ENCODE data around the gene KRT81.

Gene KRT81

GRCh38 chr12:52327830-52328500 lies 36.6 kb upstream of the KRT81 start:
- H3K36me3 ChIP-seq (ENCODE audit: control insufficient read depth, insufficient read depth, low read length), result no peaks in the 10 kb centered on the region
- no peak overlapping the region for H3K27ac ChIP-seq (ENCODE audit: insufficient read depth, low read length, poor library complexity, severe bottlenecking)
- DNase-seq, result no peak
- H3K27me3 ChIP-seq (replicated peaks; ENCODE audit: control insufficient read depth, insufficient read depth, low read length, poor library complexity, severe bottlenecking), result no peaks in the 10 kb centered on the region
- no peaks in the 10 kb centered on the region for H3K4me1 ChIP-seq (ENCODE audit: control insufficient read depth, insufficient read depth, low read length, poor library complexity, severe bottlenecking)
- H3K4me3 ChIP-seq (ENCODE audit: insufficient read depth, low read depth, low read length, poor library complexity, severe bottlenecking), result no peak overlapping the region
- H3K9me3 ChIP-seq (ENCODE audit: control insufficient read depth, low read length), result no peaks in the 10 kb centered on the region

DNA sequence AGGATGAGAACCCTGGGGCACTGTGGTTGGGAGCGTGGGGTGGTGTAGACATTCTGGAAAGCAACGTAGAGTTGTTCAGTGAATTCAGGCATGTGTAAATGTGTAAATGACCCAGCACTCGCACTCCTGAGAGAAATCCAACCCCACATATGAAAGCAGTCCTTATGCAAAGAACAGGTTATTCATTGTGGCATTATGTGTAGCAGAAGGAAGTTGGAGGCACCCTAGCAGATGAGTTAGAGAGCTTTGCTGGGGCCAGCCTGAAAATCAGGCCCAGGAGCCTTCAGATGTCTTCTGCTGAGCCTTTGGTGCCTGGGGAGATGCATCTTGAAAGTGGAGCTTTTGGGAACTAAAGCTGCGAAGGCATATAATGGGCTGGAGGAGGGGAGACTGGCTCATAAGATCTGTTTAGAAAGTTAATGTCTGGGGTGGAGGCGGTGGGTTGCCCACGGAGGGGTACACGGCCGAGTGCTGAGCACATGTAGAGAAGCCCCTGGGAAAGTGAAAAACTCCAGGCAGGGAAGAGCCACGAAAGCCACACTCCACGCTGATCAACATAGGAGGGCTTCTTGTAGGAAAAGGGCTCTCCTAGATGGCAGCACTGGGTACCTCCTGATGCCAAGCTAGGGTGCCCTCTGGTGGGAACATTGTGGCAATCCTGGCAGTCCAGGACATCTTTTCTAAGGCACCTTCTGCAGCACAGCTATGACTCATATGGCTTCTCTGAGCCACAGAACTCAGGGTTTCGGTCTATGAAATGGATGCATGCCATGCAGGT lies 35.9 kb upstream of the KRT81 start:
- H3K4me1 ChIP-seq (ENCODE audit: control insufficient read depth, insufficient read depth, low read length, poor library complexity, severe bottlenecking), result no peaks in the 10 kb centered on the region
- peak; percentile 43 to 70 (median 65) for DNase-seq
- no peaks in the 10 kb centered on the region for H3K9me3 ChIP-seq (ENCODE audit: control insufficient read depth, low read length)
- no peaks in the 10 kb centered on the region for H3K36me3 ChIP-seq (ENCODE audit: control insufficient read depth, insufficient read depth, low read length)
- H3K27me3 ChIP-seq (replicated peaks; ENCODE audit: control insufficient read depth, insufficient read depth, low read length, poor library complexity, severe bottlenecking), result no peaks in the 10 kb centered on the region
- H3K27ac ChIP-seq (ENCODE audit: insufficient read depth, low read length, poor library complexity, severe bottlenecking), result no peak overlapping the region
- H3K4me3 ChIP-seq (ENCODE audit: insufficient read depth, low read depth, low read length, poor library complexity, severe bottlenecking), result no peak overlapping the region

DNA sequence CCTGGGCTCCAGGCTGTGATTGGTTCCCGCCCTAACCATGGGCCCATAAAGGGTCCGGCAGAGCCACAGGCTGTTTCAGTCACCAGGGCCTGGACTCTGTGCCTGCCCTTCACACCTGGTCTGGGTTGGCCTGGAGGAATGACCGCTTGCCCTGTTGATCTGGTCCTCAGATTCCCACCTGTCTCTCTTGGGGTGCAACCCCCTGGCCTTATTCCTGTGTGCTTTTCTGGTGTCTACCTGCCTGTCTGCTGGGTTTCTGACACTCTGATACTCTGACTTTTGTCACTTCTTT lies 32.8 kb upstream of the KRT81 start:
- Histone ChIP-seq H3K27ac (ENCODE audit: insufficient read depth, low read length, poor library complexity, severe bottlenecking) (no peak overlapping the region), H3K27me3 (replicated peaks; ENCODE audit: control insufficient read depth, insufficient read depth, low read length, poor library complexity, severe bottlenecking) (no peaks in the 10 kb centered on the region), H3K9me3 (ENCODE audit: control insufficient read depth, low read length) (no peaks in the 10 kb centered on the region), H3K4me3 (ENCODE audit: insufficient read depth, low read depth, low read length, poor library complexity, severe bottlenecking) (no peak overlapping the region), H3K4me1 (ENCODE audit: control insufficient read depth, insufficient read depth, low read length, poor library complexity, severe bottlenecking) (no peaks in the 10 kb centered on the region), H3K36me3 (ENCODE audit: control insufficient read depth, insufficient read depth, low read length) (no peaks in the 10 kb centered on the region)
- DNase-seq, result no peak

- no peak overlapping the region for H3K4me3 ChIP-seq (ENCODE audit: insufficient read depth, low read depth, low read length, poor library complexity, severe bottlenecking)
- H3K36me3 ChIP-seq (ENCODE audit: control insufficient read depth, insufficient read depth, low read length), result no peaks in the 10 kb centered on the region
- no peaks in the 10 kb centered on the region for H3K27me3 ChIP-seq (replicated peaks; ENCODE audit: control insufficient read depth, insufficient read depth, low read length, poor library complexity, severe bottlenecking)
- no peak for DNase-seq
- no peak overlapping the region for H3K27ac ChIP-seq (ENCODE audit: insufficient read depth, low read length, poor library complexity, severe bottlenecking)
- H3K4me1 ChIP-seq (ENCODE audit: control insufficient read depth, insufficient read depth, low read length, poor library complexity, severe bottlenecking), result no peaks in the 10 kb centered on the region
- no peaks in the 10 kb centered on the region for H3K9me3 ChIP-seq (ENCODE audit: control insufficient read depth, low read length)
These were observed 32.2 kb upstream of the KRT81 start for GRCh38 chr12:52323416-52324152.

- Histone ChIP-seq H3K4me1 (ENCODE audit: control insufficient read depth, insufficient read depth, low read length, poor library complexity, severe bottlenecking) (no peaks in the 10 kb centered on the region), H3K27ac (ENCODE audit: insufficient read depth, low read length, poor library complexity, severe bottlenecking) (no peak overlapping the region), H3K9me3 (ENCODE audit: control insufficient read depth, low read length) (no peaks in the 10 kb centered on the region), H3K4me3 (ENCODE audit: insufficient read depth, low read depth, low read length, poor library complexity, severe bottlenecking) (no peak overlapping the region), H3K36me3 (ENCODE audit: control insufficient read depth, insufficient read depth, low read length) (no peaks in the 10 kb centered on the region), H3K27me3 (replicated peaks; ENCODE audit: control insufficient read depth, insufficient read depth, low read length, poor library complexity, severe bottlenecking) (no peaks in the 10 kb centered on the region)
- no peak for DNase-seq
These were observed 31.7 kb upstream of the KRT81 start for GRCh38 chr12:52323001-52323400.

GRCh38 chr12:52322069-52322468 lies 30.7 kb upstream of the KRT81 start:
- Histone ChIP-seq H3K4me3 (ENCODE audit: insufficient read depth, low read depth, low read length, poor library complexity, severe bottlenecking) (no peak overlapping the region), H3K27ac (ENCODE audit: insufficient read depth, low read length, poor library complexity, severe bottlenecking) (no peak overlapping the region), H3K4me1 (ENCODE audit: control insufficient read depth, insufficient read depth, low read length, poor library complexity, severe bottlenecking) (no peaks in the 10 kb centered on the region), H3K27me3 (replicated peaks; ENCODE audit: control insufficient read depth, insufficient read depth, low read length, poor library complexity, severe bottlenecking) (no peaks in the 10 kb centered on the region), H3K36me3 (ENCODE audit: control insufficient read depth, insufficient read depth, low read length) (no peaks in the 10 kb centered on the region), H3K9me3 (ENCODE audit: control insufficient read depth, low read length) (no peaks in the 10 kb centered on the region)
- DNase-seq, result no peak

GRCh38 chr12:52321418-52321817 lies 30.1 kb upstream of the KRT81 start:
- H3K27ac ChIP-seq (ENCODE audit: insufficient read depth, low read length, poor library complexity, severe bottlenecking), result no peak overlapping the region
- no peak overlapping the region for H3K4me3 ChIP-seq (ENCODE audit: insufficient read depth, low read depth, low read length, poor library complexity, severe bottlenecking)
- no peaks in the 10 kb centered on the region for H3K36me3 ChIP-seq (ENCODE audit: control insufficient read depth, insufficient read depth, low read length)
- no peaks in the 10 kb centered on the region for H3K27me3 ChIP-seq (replicated peaks; ENCODE audit: control insufficient read depth, insufficient read depth, low read length, poor library complexity, severe bottlenecking)
- H3K4me1 ChIP-seq (ENCODE audit: control insufficient read depth, insufficient read depth, low read length, poor library complexity, severe bottlenecking), result no peaks in the 10 kb centered on the region
- DNase-seq, result no peak
- H3K9me3 ChIP-seq (ENCODE audit: control insufficient read depth, low read length), result no peaks in the 10 kb centered on the region

DNA sequence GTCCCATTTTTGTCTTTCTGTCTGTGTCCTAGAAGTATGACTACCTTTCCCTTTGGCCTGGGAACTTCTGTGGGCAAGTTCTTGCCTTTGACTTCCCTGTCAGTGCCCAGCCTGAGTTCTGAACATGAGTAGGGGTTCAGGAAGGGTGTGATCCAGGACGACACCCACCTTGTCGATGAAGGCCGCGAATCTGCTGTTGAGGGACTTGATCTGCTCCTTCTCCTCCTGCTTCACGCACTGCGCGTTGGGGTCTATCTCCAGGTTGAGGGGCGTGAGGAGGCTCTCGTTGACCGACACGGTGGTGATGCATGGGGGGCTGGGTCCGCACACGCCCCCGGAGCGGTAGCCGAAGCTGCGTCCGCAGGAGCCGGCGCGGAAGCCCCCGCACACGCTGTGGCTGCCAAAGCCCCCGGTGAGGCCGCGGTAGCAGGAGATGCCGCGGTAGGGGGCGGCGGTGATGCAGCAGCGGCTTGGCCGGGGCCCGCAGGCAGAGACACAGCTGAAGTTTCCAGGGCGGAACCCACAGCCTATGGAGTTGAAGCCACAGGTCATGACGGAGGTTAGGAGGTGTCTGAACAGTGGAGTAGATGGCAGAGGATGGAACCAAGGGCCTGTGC lies 29.6 kb upstream of the KRT81 start, which contains the start of gene KRT83:
TSS of gene KRT83 (minus strand) at position 615 of the 617 bp plus-strand sequence. CDS start at position 552, 63 bp downstream.
- no peaks in the 10 kb centered on the region for H3K27me3 ChIP-seq (replicated peaks; ENCODE audit: control insufficient read depth, insufficient read depth, low read length, poor library complexity, severe bottlenecking)
- DNase-seq, result no peak
- no peaks in the 10 kb centered on the region for H3K9me3 ChIP-seq (ENCODE audit: control insufficient read depth, low read length)
- H3K4me3 ChIP-seq (ENCODE audit: insufficient read depth, low read depth, low read length, poor library complexity, severe bottlenecking), result no peak within 1 kb of the TSS
- H3K27ac ChIP-seq (ENCODE audit: insufficient read depth, low read length, poor library complexity, severe bottlenecking), result no peak within 1 kb of the TSS
- H3K4me1 ChIP-seq (ENCODE audit: control insufficient read depth, insufficient read depth, low read length, poor library complexity, severe bottlenecking), result no peaks in the 10 kb centered on the region
- H3K36me3 ChIP-seq (ENCODE audit: control insufficient read depth, insufficient read depth, low read length), result no peaks in the 10 kb centered on the region

DNA sequence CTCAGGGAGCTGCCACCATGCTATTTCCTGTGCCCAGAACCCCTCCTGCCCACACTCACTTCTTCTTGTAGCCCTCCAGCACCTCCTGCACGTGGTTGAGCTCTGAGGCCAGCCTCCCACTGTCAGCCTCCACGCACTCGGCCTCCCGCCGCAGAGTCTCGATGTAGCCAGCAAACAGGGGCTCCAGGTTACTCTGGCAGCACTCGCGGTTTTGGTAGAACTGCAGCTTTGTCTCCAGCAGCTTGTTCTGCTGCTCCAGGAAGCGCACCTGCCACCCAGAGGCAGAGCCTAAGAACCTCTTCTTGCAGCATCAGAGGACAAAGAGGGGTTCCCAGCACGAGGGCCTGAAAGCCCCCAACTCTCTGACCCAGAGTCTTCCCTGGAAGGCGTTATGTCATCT lies 27.8 kb upstream of the KRT81 start:
- DNase-seq, result no peak
- no peak overlapping the region for H3K4me3 ChIP-seq (ENCODE audit: insufficient read depth, low read depth, low read length, poor library complexity, severe bottlenecking)
- H3K36me3 ChIP-seq (ENCODE audit: control insufficient read depth, insufficient read depth, low read length), result no peaks in the 10 kb centered on the region
- no peaks in the 10 kb centered on the region for H3K4me1 ChIP-seq (ENCODE audit: control insufficient read depth, insufficient read depth, low read length, poor library complexity, severe bottlenecking)
- no peak overlapping the region for H3K27ac ChIP-seq (ENCODE audit: insufficient read depth, low read length, poor library complexity, severe bottlenecking)
- H3K9me3 ChIP-seq (ENCODE audit: control insufficient read depth, low read length), result no peaks in the 10 kb centered on the region
- no peaks in the 10 kb centered on the region for H3K27me3 ChIP-seq (replicated peaks; ENCODE audit: control insufficient read depth, insufficient read depth, low read length, poor library complexity, severe bottlenecking)
